Hepatocyte (in vitro differentiated cells): Measurements from ENCODE around the gene MAPRE3.

Experiments
- CTCF ChIP-seq: fragments of 200-600 bp; sonication (generic); IDR thresholded peaks from 2 replicates; pipeline ENCODE4 v1.5.1; 2016; ENCODE audit warnings: antibody characterized with exemption, mild to moderate bottlenecking; ENCODE audit not compliant: poor library complexity
- EZH2phosphoT487 ChIP-seq: fragments of 200-600 bp; sonication (generic); IDR thresholded peaks from one replicate; pipeline ENCODE4 v1.6.1; 2018; ENCODE audit warnings: antibody characterized with exemption, mild to moderate bottlenecking, low read depth, moderate library complexity; ENCODE audit not compliant: unreplicated experiment, severe bottlenecking

DNA sequence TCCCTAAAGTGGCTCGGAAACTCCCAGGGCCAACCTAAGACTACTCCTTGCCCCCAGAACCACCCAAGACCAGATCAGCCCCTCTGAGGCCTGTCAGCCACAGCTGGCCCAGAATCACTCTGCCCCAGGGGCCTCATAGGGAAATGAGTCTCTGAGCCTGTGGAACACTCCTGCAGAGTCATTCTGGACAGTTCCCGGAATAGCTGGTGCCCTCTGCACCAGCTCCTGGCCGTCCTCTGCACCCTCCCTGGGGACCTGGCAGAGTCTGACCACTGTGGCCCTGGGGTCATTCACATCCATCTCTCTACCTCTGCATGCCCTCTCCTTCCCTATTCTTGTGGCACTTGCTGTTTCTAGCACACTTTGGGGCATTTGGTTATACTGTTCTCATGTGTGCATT lies 47.7 kb downstream of the MAPRE3 start:
- TF ChIP-seq CTCF (no peak), EZH2phosphoT487 (no peak)
